Fibroblast of mammary gland (primary cell): ENCODE data around the gene PROSER1.

Experiments
- DNase-seq: peaks from one replicate; pipeline ENCODE4 v3.0.0-alpha.2; 2010; ENCODE audit warnings: low read depth
- H3K4me3 ChIP-seq: 2 replicates; pipeline ENCODE4 v1.5.1; 2011; ENCODE audit warnings: low read depth, mild to moderate bottlenecking, low read length, moderate library complexity; ENCODE audit not compliant: control insufficient read depth
- CTCF ChIP-seq: conservative IDR thresholded peaks from 2 replicates; pipeline ENCODE4 v1.5.1; 2011; ENCODE audit warnings: low read depth, low read length, inconsistent platforms; ENCODE audit not compliant: control insufficient read depth, insufficient read depth

The PROSER1 gene

GRCh38 chr13:38981096-38981495, 56.8 kb downstream of the PROSER1 start:
- no peak for TF ChIP-seq CTCF
- H3K4me3 ChIP-seq: no peak overlapping the region
- DNase-seq: no peak

GRCh38 chr13:38980750-38981078, 57.2 kb downstream of the PROSER1 start:
- H3K4me3 ChIP-seq: no peak overlapping the region
- no peak for DNase-seq
- TF ChIP-seq CTCF: no peak

GRCh38 chr13:38979891-38980749, 57.8 kb downstream of the PROSER1 start:
- DNase-seq: peak; percentile 23
- no peak for TF ChIP-seq CTCF
- no peak overlapping the region for H3K4me3 ChIP-seq

- no peak overlapping the region for H3K4me3 ChIP-seq
- no peak for DNase-seq
- no peak for TF ChIP-seq CTCF
Measured at GRCh38 chr13:38970380-38971051, 67.4 kb downstream of the PROSER1 start.

GRCh38 chr13:38969187-38969586, 68.7 kb downstream of the PROSER1 start:
- no peak overlapping the region for H3K4me3 ChIP-seq
- no peak for DNase-seq
- no peak for TF ChIP-seq CTCF

GRCh38 chr13:38967446-38967845, 70.4 kb downstream of the PROSER1 start:
- DNase-seq: no peak
- no peak overlapping the region for H3K4me3 ChIP-seq
- no peak for TF ChIP-seq CTCF
